LNCaP clone FGC (cell line): ENCODE measurements around the gene SPOCD1.

Experiments
- DNase-seq: peaks from one replicate; pipeline ENCODE4 v3.0.0-alpha.2; 2011; ENCODE audit warnings: low read depth
- H3K4me3 ChIP-seq: 2 replicates; pipeline ENCODE4 v1.5.1; 2011; ENCODE audit warnings: mild to moderate bottlenecking, low read depth, low read length, control low read depth
- CTCF ChIP-seq: IDR thresholded peaks from 2 replicates; pipeline ENCODE4 v1.5.1; 2012; ENCODE audit warnings: mild to moderate bottlenecking; ENCODE audit not compliant: control insufficient read depth, insufficient read depth; ENCODE audit errors: extremely low read depth

Gene SPOCD1

DNA sequence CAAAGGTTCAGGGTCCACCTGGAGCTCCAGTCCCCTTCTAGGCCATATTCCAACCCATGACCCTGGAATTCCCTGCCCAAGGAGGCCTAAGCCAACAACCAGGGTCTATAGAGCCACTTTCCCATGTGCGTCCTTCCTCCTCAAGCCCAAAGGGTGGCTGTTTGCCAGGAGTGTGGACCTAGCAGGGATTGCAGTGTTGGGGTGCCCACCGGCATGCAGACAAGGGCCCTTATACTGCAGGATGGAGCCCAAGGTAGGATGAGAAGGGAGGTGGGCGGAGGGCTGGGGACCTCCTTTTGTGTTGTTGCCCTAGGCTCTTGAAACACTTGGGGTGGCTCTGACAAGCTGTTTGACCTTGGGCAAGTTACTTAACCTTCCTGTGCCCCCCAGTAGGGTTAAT is 32.0 kb downstream of the SPOCD1 start:
- DNase-seq, result no peak
- TF ChIP-seq CTCF, result no peak
- H3K4me3 ChIP-seq, result no peak overlapping the region

GRCh38 chr1:31782421-31783410 is 33.1 kb downstream of the SPOCD1 start:
- TF ChIP-seq CTCF, result no peak
- no peak overlapping the region for H3K4me3 ChIP-seq
- no peak for DNase-seq

DNA sequence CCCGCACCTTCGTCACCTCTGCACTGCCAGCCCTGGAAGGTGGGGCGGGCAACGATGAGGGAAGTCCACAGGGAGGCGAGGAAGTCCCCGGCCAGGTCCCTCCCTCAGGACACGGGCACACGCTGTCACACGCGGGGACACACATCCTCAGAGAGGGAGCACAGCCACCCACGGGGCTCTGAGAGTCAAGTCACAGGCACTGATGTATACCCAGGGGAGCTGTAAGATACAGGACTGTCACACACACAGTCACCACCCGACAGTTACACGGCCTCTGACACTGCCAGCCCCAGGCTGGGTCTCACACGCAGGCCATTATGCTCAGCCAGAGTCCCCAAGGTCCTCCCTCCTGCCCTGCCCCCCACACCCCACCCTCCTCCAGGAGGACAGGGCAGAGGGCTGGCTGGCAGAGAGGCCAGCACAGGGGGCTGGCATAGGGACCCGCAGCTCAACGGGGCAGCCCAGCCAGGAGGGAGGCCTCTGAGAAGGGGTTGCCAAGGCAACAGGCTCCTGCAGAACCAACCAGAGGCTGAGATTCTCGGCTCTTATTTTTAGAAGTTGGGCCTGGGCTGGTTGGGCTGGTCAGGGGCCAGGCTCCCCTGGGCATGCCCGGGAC is 34.0 kb downstream of the SPOCD1 start:
- no peak for TF ChIP-seq CTCF
- no peak overlapping the region for H3K4me3 ChIP-seq
- DNase-seq, result no peak

- TF ChIP-seq CTCF, result no peak
- DNase-seq, result no peak
- no peak overlapping the region for H3K4me3 ChIP-seq
These were observed 34.6 kb downstream of the SPOCD1 start for GRCh38 chr1:31781138-31781755.

GRCh38 chr1:31780632-31781031 is 35.2 kb downstream of the SPOCD1 start:
- H3K4me3 ChIP-seq, result no peak overlapping the region
- DNase-seq, result no peak
- no peak for TF ChIP-seq CTCF

DNA sequence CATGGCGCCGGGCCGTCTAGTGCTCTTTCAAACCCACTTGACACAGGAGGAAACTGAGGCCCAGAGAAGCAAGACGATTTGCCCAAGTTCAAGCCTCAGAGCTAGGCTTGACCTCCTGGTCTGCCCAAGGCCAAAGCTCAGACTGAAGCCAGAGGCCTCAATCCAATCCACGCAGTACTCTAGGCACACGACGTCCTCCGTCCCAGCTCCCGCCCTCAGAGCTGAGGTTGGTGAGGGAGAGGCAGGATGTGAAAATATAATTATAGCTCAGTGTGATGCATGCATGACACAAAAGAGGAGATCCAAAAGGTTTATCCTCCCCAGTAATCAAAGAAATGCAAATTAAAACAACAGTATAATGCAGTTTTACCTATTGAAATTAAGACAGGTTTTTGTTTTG is 36.1 kb downstream of the SPOCD1 start:
- H3K4me3 ChIP-seq, result no peak overlapping the region
- TF ChIP-seq CTCF, result no peak
- no peak for DNase-seq
